Measurements from ENCODE around the gene UBE2G2.

GRCh38 chr21:44848821-44849521 lies 47.4 kb upstream of the UBE2G2 start:
- no peak for TF ChIP-seq CTCF (conservative IDR thresholded peaks at IDR 0.05)
- no peak for TF ChIP-seq ZFX (IDR thresholded peaks at IDR 0.05)
